ENCODE results near the gene TMPRSS11A. TPM values are rescaled to one million over a fixed set of nuclear protein-coding genes. Genes with fewer than 3 reads are reported as not detected.

TMPRSS11A gene
- total RNA-seq, 4 donors from 2014 or later: not detected

DNA sequence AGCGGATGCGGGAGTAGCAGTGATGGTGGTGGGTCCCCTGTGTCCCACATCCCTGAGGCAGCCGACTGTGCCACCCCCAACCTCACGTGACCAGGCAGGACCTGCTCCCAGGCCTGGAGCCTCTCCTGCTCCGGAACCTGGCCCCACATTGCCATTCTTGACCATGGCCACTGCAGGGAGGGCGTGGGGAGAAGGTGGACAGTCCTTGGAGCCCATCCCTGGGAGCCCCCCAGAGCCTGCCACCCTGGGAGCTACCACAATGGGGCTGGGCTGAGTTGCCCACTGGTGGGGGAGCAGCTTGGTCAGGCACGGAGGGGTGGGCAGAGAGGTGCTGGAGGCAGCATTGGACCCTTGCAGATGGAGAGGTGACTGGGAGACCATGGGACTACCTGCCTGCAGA, 36.8 kb downstream of the TMPRSS11A start:
- TF ChIP-seq CTCF (IDR thresholded peaks at IDR 0.05): no peak
- no peak for ATAC-seq (ENCODE audit: low FRiP score)
- DNase-seq (ENCODE audit: low spot score): no peak

GRCh38 chr4:67922697-67923096, 40.6 kb downstream of the TMPRSS11A start:
- no peak for TF ChIP-seq CTCF (IDR thresholded peaks at IDR 0.05)
- no peak for ATAC-seq (ENCODE audit: low FRiP score)
- DNase-seq (ENCODE audit: low spot score): no peak

DNA sequence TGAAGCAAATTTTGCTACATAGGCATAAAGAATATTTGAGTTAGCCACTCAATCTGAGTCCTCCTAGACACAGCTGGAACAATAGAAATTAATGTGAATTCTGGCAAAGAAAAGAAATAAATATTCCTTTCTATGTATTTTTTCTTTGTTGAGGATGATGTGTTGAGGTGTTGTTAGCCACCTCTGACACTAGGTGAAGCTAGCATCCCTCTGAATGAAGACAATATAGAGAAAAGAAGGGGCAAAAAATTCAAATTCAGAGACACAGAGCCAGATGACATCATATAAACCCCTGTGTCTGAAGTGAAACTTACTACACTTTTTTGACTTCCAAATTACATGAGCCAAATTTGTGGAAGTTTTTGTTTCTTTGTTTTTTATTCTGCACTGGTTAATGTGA, 44.9 kb downstream of the TMPRSS11A start:
- TF ChIP-seq CTCF (IDR thresholded peaks at IDR 0.05): no peak
- no peak for DNase-seq (ENCODE audit: low spot score)
- ATAC-seq (ENCODE audit: low FRiP score): no peak

- no peak for ATAC-seq (ENCODE audit: low FRiP score)
- DNase-seq (ENCODE audit: low spot score): no peak
- TF ChIP-seq CTCF (IDR thresholded peaks at IDR 0.05): no peak
Measured at GRCh38 chr4:67915400-67915966, 47.8 kb downstream of the TMPRSS11A start.

DNA sequence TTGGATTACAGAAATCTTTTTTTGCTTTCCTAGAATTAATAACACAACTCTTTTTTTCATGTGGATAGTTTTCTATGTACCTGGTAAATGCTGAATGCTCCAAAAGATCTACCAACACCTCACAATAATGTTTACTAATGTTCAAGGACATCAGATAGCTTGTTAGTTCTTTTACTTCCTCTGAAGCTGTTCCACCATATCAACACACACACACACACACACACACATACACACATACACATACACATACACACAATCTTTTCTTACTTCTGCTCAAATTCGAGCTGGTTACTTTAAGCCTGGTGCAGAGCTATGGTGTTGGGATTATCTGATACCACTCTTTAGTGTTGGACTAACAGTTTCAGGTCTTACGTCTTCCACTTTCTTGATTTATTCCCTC, 51.2 kb downstream of the TMPRSS11A start:
- no peak for ATAC-seq (ENCODE audit: low FRiP score)
- TF ChIP-seq CTCF (IDR thresholded peaks at IDR 0.05): no peak

DNA sequence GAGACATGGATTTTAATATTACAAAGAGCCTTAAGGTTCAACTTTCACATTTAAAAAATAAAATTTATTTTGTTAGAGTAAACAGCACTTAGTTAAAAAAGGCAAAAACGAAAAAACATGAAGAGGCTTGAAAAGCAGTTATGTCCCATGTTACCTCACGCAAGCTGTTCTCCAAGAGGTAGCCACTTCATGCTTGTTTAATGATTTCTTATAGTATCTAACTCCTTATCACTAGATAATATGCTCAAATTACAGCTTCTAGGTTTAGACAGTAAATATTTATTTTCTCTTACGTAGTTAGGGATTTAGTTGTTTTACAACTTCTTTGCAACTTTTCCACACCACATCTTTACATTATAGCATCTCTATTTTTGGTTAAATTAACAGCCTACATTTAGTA, 51.7 kb downstream of the TMPRSS11A start:
- ATAC-seq (ENCODE audit: low FRiP score) (no peak), DNase-seq (ENCODE audit: low spot score) (no peak)
- TF ChIP-seq CTCF (IDR thresholded peaks at IDR 0.05): no peak

More for the DNA sequence above, 51.2 kb downstream of the TMPRSS11A start:
- DNase-seq (ENCODE audit: low spot score): no peak

DNA sequence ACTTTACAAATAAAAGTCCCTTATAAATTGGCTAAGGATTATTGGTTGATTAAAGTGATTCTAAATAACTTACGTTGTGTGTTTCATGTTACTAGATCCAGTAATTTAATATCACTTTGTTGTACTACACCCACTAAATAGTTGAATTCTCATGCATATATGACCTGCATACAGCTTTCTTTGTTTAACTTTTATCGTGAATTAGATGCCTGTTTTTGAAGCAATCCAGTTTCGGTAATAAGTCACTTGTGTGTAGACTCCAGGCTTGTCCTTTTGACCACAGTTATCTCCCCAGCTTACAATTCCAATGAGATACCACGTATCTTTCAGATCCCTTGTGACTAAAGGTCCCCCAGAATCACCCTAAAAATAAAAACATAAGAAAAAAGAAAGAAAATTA, 52.2 kb downstream of the TMPRSS11A start:
- ATAC-seq (ENCODE audit: low FRiP score): no peak
- no peak for TF ChIP-seq CTCF (IDR thresholded peaks at IDR 0.05)

More for the DNA sequence above, 52.2 kb downstream of the TMPRSS11A start:
- DNase-seq (ENCODE audit: low spot score): no peak
